Measurements from ENCODE around the gene C1orf56. TPM values are rescaled to one million over a fixed set of nuclear protein-coding genes. Genes with fewer than 3 reads are reported as not detected.

C1orf56 gene
- total RNA-seq, 1 experiment from 2014 or later: 2.9 TPM

DNA sequence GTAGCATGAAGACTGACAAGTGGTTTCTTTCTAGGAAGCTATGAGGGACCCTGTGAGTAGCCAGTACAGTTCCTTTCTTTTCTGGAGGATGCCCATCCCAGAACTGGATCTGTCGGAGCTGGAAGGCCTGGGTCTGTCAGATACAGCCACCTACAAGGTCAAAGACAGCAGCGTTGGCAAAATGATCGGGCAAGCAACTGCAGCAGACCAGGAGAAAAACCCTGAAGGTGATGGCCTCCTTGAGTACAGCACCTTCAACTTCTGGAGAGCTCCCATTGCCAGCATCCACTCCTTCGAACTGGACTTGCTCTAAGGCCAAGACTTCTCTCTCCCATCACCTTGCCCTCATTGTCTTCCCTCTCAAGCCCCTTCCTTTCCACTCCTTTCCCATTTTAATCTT lies 19.6 kb downstream of the C1orf56 start:
- ChIA-PET POLR2A (ENCODE audit: low non-redundant PET) (interaction anchor here (0.5 kb wide), 1 partner anchor 550 kb away, joined by 3 read pairs; no protein-coding TSS in a partner anchor), CTCF (no interaction called here)
- intact Hi-C loops (cut with micrococcal nuclease; ENCODE audit: unreplicated experiment): no loop called here
- Histone ChIP-seq H3K9me3 (ENCODE audit: low read depth, low read length, poor library complexity, severe bottlenecking) (no peaks in the 10 kb centered on the region), H3K4me3 (ENCODE audit: low read depth, low read length, poor library complexity, severe bottlenecking) (no peak overlapping the region), H3K4me1 (ENCODE audit: insufficient read depth, low read length, poor library complexity, severe bottlenecking) (peaks cover 20% of the 10 kb centered on the region), H3K27ac (ENCODE audit: low read depth, low read length, poor library complexity, severe bottlenecking) (peak overlapping the region; percentile 58), H3K36me3 (ENCODE audit: insufficient read depth, low read length, poor library complexity, severe bottlenecking) (peaks cover 43% of the 10 kb centered on the region), H3K27me3 (replicated peaks; ENCODE audit: insufficient read depth, low read depth, low read length, poor library complexity) (no peaks in the 10 kb centered on the region)
- no TSS peak for BruUV-seq (replicated peaks)
- TF ChIP-seq EZH2 (IDR thresholded peaks at IDR 0.05; ENCODE audit: borderline replicate concordance, low read depth, low read length, poor library complexity, severe bottlenecking): no peak
- TF ChIP-seq, protein P1, sequence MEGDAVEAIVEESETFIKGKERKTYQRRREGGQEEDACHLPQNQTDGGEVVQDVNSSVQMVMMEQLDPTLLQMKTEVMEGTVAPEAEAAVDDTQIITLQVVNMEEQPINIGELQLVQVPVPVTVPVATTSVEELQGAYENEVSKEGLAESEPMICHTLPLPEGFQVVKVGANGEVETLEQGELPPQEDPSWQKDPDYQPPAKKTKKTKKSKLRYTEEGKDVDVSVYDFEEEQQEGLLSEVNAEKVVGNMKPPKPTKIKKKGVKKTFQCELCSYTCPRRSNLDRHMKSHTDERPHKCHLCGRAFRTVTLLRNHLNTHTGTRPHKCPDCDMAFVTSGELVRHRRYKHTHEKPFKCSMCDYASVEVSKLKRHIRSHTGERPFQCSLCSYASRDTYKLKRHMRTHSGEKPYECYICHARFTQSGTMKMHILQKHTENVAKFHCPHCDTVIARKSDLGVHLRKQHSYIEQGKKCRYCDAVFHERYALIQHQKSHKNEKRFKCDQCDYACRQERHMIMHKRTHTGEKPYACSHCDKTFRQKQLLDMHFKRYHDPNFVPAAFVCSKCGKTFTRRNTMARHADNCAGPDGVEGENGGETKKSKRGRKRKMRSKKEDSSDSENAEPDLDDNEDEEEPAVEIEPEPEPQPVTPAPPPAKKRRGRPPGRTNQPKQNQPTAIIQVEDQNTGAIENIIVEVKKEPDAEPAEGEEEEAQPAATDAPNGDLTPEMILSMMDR (conservative IDR thresholded peaks at IDR 0.05; ENCODE audit: low read depth, low read length): no peak
- no peak for DNase-seq (ENCODE audit: low spot score)

DNA sequence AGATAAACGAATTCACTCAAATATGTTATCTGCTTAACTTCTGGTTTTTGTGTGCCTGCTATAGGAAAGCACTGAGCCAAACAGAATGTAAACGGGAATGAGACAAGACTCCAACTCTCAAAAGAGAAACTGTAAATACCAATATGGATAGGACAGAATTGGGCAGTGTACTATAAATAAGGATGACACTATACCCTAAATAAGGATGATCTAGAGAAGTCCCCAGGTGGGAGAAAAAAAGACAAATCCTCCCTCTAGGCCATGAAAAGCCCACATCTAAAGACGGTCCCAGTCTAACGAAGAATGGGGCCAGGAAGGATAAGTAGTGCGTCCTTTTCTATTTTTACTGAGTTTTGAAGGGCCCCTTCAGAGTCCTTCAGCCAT lies 21.5 kb downstream of the C1orf56 start:
- Histone ChIP-seq H3K4me3 (ENCODE audit: low read depth, low read length, poor library complexity, severe bottlenecking) (no peak overlapping the region), H3K4me1 (ENCODE audit: insufficient read depth, low read length, poor library complexity, severe bottlenecking) (peaks cover 19% of the 10 kb centered on the region), H3K9me3 (ENCODE audit: low read depth, low read length, poor library complexity, severe bottlenecking) (no peaks in the 10 kb centered on the region), H3K36me3 (ENCODE audit: insufficient read depth, low read length, poor library complexity, severe bottlenecking) (peaks cover 36% of the 10 kb centered on the region), H3K27me3 (replicated peaks; ENCODE audit: insufficient read depth, low read depth, low read length, poor library complexity) (no peaks in the 10 kb centered on the region), H3K27ac (ENCODE audit: low read depth, low read length, poor library complexity, severe bottlenecking) (peak overlapping the region; percentile 94)
- intact Hi-C loops (cut with micrococcal nuclease; ENCODE audit: unreplicated experiment): no loop called here
- CTCF ChIA-PET: no interaction called here
- TF ChIP-seq, protein P1 (conservative IDR thresholded peaks at IDR 0.05; ENCODE audit: low read depth, low read length): no peak
- TF ChIP-seq EZH2 (IDR thresholded peaks at IDR 0.05; ENCODE audit: borderline replicate concordance, low read depth, low read length, poor library complexity, severe bottlenecking): no peak
- POLR2A ChIA-PET (ENCODE audit: low non-redundant PET): no interaction called here
- BruUV-seq (replicated peaks): no TSS peak
- no peak for DNase-seq (ENCODE audit: low spot score)

DNA sequence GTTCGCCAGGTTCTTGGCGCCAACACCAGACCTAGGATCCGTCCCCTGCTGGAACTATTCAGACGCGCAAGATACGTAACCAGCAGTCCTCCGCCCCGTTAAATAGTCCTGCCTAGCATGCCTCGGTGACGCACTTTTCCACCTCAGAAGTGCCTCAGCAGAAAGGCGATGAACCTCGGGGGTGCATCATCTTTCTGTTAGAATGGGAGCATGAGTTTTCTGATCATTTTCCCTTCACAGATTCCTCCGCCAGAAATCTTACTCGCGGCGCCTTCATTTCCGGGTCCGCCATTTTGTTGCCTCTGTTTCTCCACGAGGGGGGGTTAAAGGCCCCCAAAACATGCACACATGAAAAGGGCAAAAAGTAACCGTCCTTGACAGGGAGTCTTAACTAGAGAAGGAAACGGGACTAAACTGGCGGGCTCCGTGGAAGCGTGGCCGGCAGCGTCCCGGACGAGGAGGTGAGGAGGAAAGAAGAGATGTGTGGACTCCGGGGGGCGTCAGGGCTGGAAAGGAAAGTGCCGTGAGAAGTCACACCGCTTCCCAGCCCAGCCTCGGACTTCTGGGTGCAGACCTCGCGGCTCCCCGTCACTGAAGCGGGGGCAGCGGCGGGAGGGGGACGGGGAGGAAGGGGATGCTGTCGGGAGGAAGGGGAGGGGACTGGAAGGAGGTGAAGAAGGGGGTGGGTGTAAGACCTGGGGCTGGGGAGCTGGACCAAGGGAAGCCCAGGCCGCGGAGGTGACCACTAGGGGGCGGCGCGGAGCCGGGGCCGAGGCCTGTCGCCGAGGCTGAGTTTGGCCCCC lies 23.1 kb downstream of the C1orf56 start, which contains the start of gene GABPB2:
Gene GABPB2 (plus strand): TSS at position 288 of the 803 bp plus-strand sequence. CDS start 17,429 bp downstream, outside the sequence.
- BruUV-seq (replicated peaks): no TSS peak
- H3K4me1 ChIP-seq (ENCODE audit: insufficient read depth, low read length, poor library complexity, severe bottlenecking): peaks cover 8% of the 10 kb centered on the region
- peak within 1 kb of the TSS; percentile 70 for H3K4me3 ChIP-seq (ENCODE audit: low read depth, low read length, poor library complexity, severe bottlenecking)
- intact Hi-C loops (cut with micrococcal nuclease; ENCODE audit: unreplicated experiment): loop anchor here (1.0 kb wide), 1 partner anchor 10 kb away; the partner anchor contains the start of gene MLLT11
- CTCF ChIA-PET: interaction anchor here (1.0 kb wide), 1 partner anchor 30 kb away, joined by 11 read pairs; no protein-coding TSS in a partner anchor
- POLR2A ChIA-PET (ENCODE audit: low non-redundant PET): interaction anchor here (0.6 kb wide), 1 partner anchor 421 kb away, joined by 3 read pairs; no protein-coding TSS in a partner anchor
- H3K27me3 ChIP-seq (replicated peaks; ENCODE audit: insufficient read depth, low read depth, low read length, poor library complexity): no peaks in the 10 kb centered on the region
- TF ChIP-seq EZH2 (IDR thresholded peaks at IDR 0.05; ENCODE audit: borderline replicate concordance, low read depth, low read length, poor library complexity, severe bottlenecking): no peak
- TF ChIP-seq, protein P1 (conservative IDR thresholded peaks at IDR 0.05; ENCODE audit: low read depth, low read length): peak; percentile 93
- DNase-seq (ENCODE audit: low spot score): peak; percentile 96
- peaks cover 35% of the 10 kb centered on the region for H3K36me3 ChIP-seq (ENCODE audit: insufficient read depth, low read length, poor library complexity, severe bottlenecking)
- H3K9me3 ChIP-seq (ENCODE audit: low read depth, low read length, poor library complexity, severe bottlenecking): no peaks in the 10 kb centered on the region
- peak within 1 kb of the TSS; percentile 94 for H3K27ac ChIP-seq (ENCODE audit: low read depth, low read length, poor library complexity, severe bottlenecking)
